ENCODE data around the gene SND1.

DNA sequence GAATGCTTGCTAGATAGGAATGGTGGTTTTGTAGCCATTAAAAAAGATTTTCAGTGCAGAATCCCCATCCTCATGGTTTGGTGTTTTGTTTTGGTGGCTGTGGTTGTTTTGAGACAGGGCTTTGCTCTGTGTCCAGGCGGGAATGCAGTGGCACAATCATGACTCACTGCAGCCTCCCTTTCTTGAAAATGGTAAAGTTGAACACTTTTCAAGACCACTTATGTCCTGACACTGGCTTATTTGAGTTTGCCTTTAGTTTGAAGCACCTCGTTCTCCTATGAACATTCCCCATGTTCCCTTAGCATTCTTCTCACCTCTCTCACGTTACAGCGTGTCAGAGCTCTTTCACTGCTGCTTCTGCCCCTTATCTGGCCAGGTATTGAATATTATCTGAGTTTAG is 239.2 kb downstream of the SND1 start:
- TF ChIP-seq, protein P1, sequence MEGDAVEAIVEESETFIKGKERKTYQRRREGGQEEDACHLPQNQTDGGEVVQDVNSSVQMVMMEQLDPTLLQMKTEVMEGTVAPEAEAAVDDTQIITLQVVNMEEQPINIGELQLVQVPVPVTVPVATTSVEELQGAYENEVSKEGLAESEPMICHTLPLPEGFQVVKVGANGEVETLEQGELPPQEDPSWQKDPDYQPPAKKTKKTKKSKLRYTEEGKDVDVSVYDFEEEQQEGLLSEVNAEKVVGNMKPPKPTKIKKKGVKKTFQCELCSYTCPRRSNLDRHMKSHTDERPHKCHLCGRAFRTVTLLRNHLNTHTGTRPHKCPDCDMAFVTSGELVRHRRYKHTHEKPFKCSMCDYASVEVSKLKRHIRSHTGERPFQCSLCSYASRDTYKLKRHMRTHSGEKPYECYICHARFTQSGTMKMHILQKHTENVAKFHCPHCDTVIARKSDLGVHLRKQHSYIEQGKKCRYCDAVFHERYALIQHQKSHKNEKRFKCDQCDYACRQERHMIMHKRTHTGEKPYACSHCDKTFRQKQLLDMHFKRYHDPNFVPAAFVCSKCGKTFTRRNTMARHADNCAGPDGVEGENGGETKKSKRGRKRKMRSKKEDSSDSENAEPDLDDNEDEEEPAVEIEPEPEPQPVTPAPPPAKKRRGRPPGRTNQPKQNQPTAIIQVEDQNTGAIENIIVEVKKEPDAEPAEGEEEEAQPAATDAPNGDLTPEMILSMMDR (IDR thresholded peaks at IDR 0.05; ENCODE audit: low read length): no peak
- TF ChIP-seq EZH2phosphoT487 (IDR thresholded peaks at IDR 0.05; ENCODE audit: low read length) (no peak), EZH2 (optimal IDR thresholded peaks at IDR 0.05; ENCODE audit: low read depth, low read length) (no peak)

Data from MM.1S (cell line).